Measurements from ENCODE around the gene CLEC10A.
A peak's percentile ranks its signal among the peaks of the same experiment; 100 is the strongest.
"Not testable (repeated sequence)": the region's sequence is repeated elsewhere in the genome, so short reads cannot be mapped to it uniquely, and the experiment has no call there.

Gene CLEC10A

DNA sequence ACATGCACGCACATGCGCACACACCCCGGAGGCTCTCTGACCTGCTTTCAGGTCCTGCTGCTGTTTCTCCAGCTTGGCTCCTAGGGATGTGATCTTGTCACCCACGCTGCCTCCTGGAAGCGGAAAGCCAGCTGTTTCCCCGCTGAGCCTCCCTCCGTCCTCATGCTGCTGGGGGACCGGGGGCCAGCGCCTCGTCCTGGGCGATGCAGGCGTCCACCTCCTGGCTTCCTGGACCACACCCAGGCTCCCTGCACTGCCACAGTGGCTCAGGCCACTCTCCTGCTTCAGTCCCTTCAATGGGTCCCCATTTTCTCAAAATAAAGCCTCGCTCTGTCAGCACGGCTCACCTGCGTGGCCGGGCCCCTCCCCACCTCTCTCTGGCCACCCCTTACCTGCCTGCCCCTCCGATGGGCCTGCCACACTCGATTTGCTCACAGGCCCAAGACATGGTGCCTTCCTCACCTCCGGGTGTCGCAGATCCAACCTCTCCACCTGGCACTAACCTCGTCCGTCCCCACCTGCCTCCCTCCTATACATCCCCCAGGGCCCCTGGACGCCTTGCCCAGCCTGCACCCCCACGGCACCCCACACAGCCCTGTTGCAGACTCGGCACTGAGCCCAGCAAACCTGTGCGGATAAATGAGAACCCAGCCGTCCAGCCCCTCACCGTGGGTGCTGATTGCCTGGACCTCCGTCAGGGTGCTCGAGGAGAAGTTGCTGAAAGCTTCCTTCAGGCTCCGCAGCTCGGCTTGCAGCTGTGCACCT lies 27.9 kb upstream of the CLEC10A start:
- no peak for DNase-seq

DNA sequence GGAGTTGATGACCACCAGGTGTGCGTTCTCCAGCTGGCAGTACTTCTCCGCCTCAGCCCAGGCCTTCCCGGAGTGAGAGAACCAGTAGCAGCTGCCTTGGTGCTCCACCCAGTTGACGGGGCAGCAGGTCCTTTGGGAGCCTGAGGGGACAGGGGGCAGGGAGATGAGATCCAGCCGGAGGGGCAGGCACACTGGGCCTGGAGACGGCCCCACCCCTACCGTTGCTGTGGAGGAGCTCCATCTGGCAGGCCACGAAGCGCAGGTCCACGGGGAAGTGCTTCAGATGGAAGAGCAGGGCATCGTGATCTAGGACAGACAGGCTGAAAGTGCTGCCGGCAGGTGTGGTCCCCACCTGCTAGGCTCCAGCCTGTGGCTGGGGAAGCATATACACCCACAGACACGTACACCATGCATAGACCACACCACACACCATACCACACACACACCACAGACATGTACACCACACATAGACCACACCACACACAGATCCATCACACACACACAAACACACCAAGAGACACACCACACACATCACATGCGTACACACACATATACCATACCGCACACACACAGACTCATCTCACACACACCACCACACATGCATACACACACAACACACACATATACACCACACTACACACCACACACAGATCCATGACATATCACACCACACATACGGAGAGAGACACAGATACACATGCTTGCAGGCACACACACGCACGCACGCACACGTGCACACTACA lies 27.1 kb upstream of the CLEC10A start:
- no peak for DNase-seq

DNA sequence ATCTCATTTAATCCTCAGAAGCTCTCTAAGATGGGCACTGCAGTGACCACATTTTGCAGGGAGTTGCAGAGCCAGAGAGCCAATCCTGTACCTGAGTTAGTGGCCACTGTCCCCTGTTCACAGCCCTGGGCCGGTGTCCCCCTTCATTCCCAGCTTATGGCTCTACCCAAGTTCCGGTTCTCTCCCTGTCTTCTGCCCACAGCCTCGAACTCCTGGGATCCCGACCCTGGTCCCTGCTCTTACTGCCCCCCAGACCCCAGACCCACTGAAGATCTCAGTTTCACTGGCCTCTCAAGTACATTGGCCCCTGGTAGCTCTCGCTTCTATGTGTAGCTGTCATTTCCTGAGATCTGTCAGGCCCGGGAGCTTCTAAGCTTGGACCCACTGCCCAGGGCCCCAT lies 22.4 kb upstream of the CLEC10A start:
- no peak for DNase-seq

DNA sequence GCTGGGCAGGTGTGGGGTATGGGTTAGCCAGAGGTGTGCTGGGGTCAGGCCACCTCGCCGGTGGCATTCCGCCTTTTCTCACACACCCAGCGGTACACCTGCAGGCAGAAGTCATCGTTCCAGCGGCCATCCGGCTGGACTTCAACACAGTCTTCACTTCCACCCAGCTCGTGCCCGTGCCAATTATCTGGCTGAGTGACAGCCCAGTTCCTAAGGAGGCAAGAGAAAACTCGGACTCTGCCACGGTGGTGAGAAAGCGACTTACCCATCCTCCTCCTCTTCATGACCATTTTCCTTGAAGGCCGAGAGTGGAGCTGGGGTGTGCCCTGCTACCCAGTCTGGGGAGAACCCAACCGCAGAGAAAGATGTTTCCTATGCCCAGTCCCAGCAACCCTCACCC lies 21.5 kb upstream of the CLEC10A start:
- DNase-seq, result no peak

DNA sequence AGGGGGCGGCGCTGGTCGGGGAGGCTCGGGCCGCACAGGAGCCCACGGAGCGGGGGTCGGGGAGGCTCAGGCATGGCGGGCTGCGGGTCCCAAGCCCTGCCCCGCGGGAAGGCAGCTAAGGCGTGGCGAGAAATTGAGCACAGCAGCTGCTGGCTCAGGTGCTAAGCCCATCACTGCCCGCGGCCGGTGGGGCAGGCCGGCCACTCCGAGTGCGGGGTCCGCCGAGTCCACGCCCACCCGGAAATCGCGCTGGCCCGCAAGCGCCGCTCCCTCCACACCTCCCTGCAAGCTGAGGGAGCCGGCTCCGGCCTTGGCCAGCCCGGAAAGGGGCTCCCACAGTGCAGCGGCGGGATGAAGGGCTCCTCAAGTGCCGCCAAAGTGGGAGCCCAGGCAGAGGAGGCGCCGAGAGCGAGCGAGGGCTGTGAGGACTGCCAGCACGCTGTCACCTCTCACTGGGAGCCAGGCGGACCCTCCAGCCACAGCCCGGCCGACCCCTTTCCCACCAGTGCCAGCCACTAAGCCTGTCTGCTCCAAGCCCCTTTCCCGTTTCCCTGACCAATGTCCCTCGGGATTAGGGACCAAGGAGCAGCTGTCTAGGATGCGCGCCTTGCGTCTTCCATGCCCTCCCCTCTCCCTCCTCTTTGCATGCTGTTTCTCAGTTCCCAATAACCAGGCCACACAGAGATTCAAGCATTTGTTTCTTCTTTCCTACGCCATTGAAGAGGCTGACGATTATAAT lies 20.8 kb upstream of the CLEC10A start:
- not testable (repeated sequence) for DNase-seq

DNA sequence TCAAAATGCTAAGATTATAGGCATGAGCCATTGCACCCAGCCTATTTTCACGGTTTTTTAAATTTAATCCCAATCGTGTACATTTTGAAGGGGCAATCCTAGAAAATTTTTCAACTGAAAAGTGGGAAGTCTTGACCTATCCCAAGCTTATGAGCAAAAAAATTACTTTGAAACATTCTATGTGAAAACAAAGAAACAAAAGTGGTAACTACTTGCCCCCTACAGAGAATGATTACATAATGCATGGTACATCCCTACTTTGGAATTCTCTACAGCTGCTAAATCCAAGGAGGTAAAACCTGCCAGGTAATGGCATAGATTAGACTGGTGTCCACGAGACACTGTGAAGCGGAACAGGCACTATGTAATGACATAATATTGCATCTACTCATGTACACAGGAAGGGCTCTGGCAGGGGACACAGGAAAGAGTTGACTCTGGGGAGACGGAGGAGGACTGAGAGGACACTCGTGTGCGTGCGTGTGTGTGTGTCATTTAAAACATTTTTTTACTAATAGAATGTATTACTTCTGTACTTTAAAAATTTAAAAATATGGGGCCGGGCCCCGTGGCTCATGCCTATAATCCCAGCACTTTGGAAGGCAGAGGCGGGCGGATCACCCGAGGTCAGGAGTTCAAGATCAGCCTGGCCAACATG lies 18.9 kb upstream of the CLEC10A start:
- no peak for DNase-seq

DNA sequence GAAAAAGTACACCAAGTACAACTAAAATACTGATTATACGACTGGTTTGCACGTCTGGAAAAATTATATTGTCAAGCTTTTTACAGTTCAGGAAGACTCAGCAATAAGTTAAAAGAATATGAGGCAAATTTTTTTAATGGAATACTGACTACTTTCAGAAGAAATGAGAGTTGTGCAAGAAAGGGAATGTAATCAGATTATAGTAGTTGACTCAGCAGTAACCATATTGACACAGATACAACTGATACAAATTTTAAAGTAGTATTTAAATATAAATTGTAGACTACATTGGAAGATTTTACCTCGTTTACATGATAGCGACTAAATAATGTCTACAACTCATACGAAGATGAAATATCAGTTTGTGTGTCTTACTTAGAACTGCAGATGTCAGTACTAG lies 17.9 kb upstream of the CLEC10A start:
- DNase-seq, result no peak

DNA sequence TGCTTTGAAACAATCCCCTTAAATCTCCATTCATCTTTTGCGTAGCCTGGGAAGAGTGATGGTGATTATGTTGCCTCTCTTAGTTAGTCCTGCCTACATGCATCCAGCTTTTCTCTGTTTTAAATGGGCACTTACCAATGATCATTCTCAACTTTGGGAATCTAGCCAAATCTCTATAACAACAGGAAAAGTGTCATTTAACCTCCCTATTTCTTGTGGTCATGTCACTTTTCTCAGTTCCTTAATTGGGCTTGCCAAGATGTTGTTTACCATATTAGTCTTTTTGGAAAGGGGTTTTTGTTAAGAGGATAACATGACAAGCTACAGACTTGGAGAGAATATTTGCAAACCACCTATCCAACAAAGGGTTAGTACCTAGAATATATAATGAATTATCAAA lies 15.6 kb upstream of the CLEC10A start:
- no peak for DNase-seq

DNA sequence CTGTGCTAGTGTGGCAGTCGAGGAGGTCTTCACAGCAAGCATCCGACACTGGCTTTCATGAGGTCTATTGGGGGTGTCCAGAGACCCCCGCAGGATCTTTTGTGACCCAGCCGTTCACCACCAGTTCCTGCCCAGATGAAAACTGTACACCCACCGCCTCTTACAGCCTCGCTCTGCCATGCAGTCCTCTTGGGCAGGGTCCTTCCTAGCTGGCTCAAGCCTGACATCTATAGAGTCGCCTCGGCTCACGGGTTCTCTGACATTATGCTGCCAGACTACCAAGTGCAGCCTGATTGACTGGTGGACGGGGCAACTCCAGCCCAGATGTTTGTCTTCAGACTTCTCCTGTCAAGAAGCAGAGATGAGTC lies 14.6 kb upstream of the CLEC10A start:
- no peak for DNase-seq

DNA sequence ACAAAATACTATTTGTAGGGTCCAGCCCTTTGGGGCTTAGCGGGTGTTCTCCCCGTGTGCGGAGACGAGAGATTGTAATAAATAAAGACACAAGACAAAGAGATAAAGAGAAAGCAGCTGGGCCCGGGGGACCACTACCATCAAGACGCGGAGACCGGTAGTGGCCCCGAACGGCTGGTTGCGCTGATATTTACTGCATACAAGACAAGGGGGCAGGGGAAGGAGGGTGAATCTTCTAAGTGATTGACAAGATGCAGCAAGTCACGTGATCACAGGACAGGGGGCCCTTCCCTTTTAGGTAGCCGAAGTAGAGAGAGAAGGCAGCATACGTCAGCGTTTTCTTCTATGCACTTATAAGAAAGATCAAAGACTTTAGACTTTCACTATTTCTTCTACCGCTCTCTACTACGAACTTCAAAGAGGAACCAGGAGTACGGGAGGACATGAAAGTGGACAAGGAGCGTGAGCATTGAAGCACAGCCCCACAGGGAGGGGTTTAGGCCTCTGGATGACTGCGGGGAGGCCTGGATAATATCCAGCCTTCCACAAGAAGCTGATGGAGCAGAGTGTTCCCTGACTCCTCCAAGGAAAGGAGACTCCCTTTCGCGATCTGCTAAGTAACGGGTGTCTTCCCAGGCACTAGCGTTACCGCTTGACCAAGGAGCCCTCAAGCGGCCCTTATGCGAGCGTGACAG lies 11.4 kb upstream of the CLEC10A start:
- DNase-seq, result peak; percentile 21 to 28

DNA sequence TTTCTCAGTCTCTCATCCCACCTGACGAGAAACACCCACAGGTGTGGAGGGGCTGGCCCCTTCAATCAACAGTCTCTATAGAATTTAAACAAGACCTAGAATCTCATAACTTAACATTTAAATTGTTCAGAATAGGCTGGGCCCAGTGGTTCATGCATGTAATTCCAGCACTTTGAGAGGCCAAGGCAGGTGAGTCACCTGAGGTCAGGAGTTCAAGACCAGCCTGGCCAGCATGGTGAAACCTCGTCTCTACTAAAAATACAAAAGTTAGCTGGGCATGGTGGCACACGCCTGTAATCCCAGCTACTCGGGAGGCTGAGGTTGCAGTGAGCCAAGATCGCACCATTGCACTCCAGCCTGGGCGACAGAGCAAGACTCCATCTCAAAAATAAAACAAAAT lies 9.5 kb upstream of the CLEC10A start:
- not testable (repeated sequence) for DNase-seq

DNA sequence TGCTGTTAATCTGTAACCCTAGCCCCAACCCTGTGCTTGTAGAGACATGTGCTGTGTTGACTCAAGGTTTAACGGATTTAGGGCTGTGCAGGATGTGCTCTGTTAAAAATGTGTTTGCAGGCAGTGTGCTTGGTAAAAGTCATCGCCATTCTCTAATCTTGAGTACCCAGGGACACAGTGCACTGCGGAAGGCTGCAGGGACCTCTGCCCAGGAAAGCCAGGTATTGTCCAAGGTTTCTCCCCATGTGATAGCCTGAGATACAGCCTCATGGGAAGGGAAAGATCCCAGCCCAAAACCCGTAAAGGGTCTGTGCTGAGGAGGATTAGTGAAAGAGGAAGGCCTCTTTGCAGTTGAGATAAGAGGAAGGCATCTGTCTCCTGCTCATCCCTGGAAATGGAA lies 8.4 kb upstream of the CLEC10A start:
- not testable (repeated sequence) for DNase-seq

DNA sequence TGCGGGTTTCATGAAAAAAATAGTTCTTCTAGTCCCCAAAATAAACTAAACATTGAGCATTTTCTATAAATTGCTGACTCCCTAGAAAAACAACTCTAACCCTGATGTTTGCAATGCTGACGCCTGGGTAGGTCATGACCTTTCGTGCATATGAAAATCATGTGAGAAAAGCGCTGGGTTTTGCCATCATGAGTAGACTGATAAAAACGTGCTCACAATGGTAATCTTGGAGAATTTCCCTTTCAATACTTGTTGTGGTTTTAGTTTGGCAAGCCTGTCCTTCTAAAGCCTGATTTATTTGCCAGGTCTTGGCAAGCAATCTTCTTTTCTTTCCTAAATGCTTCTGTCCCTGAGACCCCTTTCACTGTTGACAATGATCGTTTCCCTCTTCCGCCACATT lies 4.0 kb upstream of the CLEC10A start:
- no peak for DNase-seq

DNA sequence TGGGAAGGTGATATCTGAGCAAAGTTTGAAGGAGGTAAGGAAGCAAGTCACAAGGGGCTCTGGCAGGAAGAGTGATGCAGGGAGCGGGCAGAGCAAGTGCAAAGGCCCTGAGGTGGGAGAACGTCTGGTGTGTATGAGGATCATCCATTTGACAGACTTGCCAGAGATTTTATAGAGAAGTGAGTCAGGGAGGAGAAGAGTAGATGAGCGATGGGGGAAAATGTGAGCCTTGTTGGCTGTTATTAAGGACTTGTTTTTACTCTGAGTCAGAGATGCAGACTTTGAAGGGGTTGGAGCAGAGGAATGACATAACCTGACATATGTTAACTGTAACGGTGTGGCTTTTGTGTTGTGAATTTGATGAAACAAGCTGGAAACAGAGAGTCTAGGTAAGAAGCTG lies 3.5 kb upstream of the CLEC10A start:
- DNase-seq, result no peak

DNA sequence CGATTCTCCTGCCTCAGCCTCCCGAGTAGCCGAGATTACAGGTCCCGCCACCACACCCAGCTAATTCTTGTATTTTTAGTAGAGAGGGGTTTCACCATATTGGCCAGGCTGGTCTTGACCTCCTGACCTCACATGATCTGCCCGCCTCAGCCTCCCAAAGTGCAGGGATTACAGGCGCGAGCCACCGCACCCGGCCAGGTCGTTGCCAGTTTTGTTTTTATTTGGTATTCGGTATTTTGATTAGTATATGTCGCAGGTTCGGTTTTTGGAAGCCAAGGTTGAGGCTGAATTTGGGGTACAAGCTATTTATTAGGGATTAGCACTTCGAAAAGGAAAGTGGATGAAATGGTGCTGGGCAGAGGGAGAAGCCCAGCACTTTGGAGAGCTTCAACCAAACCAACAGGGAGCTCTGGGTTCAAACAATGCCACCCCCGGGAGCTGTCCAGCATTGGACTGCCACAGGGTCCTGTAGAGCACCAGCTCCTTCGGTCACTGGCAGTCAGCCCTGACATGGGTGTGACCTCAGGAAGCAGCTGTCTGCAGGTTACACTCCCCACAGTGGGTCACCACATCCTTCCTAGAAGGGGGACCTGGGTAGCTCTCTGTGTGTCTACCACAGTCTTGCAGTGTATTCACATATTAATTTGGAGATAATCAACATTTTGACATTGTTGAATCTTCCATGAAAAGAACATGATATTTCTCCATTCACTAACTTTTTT lies 1.5 kb upstream of the CLEC10A start:
- peak in 1 of 2 experiments; percentile 12 for DNase-seq

DNA sequence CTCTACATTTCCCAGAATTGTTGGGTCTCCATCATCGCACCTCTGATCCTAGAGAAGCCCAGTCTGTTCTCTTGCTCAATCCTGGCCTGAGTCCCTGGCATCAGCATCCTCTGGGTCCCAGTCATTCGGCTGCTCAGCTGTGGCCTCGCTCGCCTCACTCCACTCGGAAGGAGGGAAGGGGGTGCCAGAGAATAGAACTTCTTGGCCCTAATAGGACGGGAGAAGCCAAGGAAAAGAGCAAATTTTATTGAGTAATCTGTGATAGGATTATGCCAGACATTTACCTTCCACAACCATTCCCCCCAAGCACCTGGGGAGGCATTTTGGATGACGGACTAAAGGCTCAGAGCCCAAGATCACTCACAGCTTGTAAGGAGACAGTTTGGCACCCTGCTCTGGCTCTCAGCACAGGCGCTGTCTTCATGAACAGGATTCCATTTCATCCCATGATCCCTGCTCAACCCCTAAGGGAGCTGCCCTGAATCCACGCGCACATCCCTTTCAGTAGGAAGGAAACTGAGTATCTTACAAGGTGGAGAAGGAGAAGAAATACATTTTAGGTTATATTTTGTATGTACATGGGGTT lies 498 bp upstream of the CLEC10A start:
- DNase-seq, result no peak

DNA sequence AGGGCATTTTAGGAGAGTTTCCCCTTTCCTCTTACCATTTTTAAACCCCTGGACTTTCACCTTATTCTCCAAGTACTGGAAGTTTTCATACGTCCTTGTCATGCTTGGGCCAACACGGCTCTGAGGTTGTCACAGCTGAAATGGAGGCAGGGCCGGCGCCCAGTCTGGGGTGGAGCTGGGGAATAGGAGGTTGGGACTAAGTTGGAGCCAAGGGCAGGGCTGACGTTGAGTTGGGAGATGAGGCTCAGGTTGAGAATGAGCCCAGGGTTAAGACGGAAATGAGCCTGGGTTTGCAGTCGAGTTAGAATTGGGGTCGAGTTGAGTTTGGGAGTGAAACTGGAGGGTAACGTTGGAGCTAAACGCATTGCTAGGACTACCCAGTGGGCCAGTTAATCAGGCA lies 1.3 kb downstream of the CLEC10A start:
- DNase-seq, result no peak

DNA sequence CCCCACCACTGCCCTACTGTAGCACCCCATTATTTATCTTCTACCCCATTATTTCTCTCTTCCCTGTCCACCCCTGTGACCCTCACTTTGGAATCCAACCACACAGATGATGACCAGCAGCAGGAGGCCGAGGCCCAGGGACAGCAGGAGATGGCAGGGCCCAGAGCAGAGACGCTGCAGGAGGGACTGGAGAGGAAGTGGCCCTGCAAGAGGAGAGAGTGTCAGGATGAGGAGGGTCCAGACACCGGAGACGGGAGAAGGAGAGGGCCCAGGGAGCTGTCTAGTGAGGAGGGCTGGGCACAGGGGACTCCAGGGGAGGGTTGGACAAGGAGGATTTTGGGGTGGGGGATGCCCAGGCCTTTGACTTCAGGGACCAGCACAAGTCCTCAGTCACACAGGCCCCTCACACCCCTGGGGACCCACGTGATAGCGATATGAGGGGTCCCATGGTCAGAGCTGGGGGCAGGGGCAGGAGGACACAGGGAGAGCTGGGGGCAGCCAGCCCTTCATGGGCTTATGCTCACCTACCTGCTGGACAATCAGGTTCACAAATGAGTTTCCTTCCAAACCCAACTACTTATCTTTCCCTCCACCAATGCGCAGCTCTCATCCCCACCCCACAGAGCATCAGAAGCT lies 2.0 kb downstream of the CLEC10A start:
- no peak for DNase-seq

DNA sequence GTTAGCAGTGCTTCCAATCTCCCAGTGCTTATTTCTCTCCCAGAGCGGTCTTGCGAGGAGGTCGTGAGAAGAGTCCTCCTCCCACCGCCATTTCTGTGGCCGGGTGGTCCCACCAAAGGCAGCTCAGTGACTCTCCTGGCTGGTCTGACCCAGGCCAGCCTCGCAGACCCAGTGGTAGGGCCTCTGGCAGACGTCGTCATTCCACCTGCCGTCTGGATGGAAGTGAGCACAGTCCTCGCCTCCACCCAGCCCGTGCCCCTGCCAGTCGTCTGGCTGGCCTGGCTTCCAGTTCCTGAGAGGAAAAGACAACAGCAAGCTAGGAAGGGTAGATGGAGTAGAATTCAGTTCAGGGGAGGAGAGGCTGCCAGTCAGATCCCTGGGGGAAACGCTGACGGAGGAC lies 5.1 kb downstream of the CLEC10A start:
- no peak for DNase-seq

DNA sequence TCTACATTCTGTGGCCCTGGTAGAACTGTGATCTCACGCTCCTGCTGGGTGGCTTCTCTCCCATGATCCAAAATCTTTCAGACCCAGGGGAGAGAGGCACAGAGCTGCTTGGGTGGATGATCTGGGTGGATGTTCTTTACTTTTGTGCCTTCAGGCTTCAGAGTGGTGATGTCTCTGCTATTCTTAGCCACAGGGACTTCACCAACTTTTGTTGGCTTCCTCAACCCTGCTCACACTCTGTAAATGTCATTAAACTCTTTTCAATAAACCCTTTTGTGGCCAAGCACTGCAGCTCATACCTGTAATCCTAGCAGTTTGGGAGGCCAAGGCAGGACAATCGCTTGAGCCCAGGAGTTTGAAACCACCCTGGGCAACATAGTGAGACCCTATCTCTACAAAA lies 7.6 kb downstream of the CLEC10A start:
- no peak for DNase-seq

DNA sequence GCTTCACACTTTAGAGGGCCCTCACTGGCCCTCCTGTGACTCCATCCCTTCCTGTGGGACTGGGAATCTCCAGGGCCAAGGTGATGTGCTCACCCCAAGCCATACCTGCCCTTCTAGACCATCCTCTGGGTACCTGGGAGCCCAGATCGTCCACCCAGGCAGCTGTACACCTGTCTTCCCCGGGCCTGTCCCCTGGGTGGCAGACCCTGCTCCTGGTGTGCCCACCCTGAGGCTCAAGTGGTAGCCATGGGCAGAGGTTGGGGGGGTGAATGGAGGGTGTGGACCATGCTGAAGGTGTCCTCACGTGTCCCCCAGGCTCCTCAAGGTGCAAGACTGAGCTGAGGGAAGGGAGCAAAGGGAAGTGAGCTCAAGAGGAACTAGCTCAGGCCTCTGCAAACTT lies 9.3 kb downstream of the CLEC10A start:
- DNase-seq, result no peak
